GM21526 (cell line): ENCODE data around the gene PFN4.
"Not testable (repeated sequence)": the region's sequence is repeated elsewhere in the genome, so short reads cannot be mapped to it uniquely, and the experiment has no call there.

Experiments used
- ATAC-seq: cut with Tn5 transposase; IDR thresholded peaks from one replicate; pipeline ENCODE4 v1.9.1; 2021; ENCODE audit warnings: moderate library complexity; ENCODE audit not compliant: unreplicated experiment, low FRiP score

Gene PFN4

GRCh38 chr2:24115057-24115456 lies 8.1 kb downstream of the PFN4 start:
- no peak for ATAC-seq

- ATAC-seq = no peak
Observed at GRCh38 chr2:24111407-24111901, 11.7 kb downstream of the PFN4 start.

GRCh38 chr2:24110660-24111303 lies 12.4 kb downstream of the PFN4 start:
- ATAC-seq = no peak

- ATAC-seq = not testable (repeated sequence)
Observed at GRCh38 chr2:24109431-24109830, 13.7 kb downstream of the PFN4 start.

- ATAC-seq = no peak
Observed at GRCh38 chr2:24107336-24107735, 15.8 kb downstream of the PFN4 start.

- ATAC-seq = no peak
Observed at GRCh38 chr2:24106786-24107185, 16.3 kb downstream of the PFN4 start.

- no peak for ATAC-seq
Observed at GRCh38 chr2:24105816-24106215, 17.3 kb downstream of the PFN4 start.

- no peak for ATAC-seq
Observed at GRCh38 chr2:24104906-24105305, 18.2 kb downstream of the PFN4 start.

- no peak for ATAC-seq
Observed at GRCh38 chr2:24104110-24104650, 19.0 kb downstream of the PFN4 start.

GRCh38 chr2:24102677-24103076 lies 20.5 kb downstream of the PFN4 start:
- ATAC-seq = no peak

- no peak for ATAC-seq
Observed at GRCh38 chr2:24101992-24102391, 21.1 kb downstream of the PFN4 start.

GRCh38 chr2:24100732-24101131 lies 22.4 kb downstream of the PFN4 start:
- not testable (repeated sequence) for ATAC-seq

GRCh38 chr2:24095171-24095677 lies 27.9 kb downstream of the PFN4 start:
- ATAC-seq = not testable (repeated sequence)

GRCh38 chr2:24093270-24093669 lies 29.9 kb downstream of the PFN4 start:
- ATAC-seq = not testable (repeated sequence)

GRCh38 chr2:24088821-24089359 lies 34.2 kb downstream of the PFN4 start:
- ATAC-seq = no peak

GRCh38 chr2:24087032-24087431 lies 36.1 kb downstream of the PFN4 start:
- ATAC-seq = no peak

- no peak for ATAC-seq
Observed at GRCh38 chr2:24086241-24086640, 36.9 kb downstream of the PFN4 start.

- no peak for ATAC-seq
Observed at GRCh38 chr2:24085200-24085489, 38.0 kb downstream of the PFN4 start.

- peak; percentile 71 for ATAC-seq
Observed at GRCh38 chr2:24084386-24085199, 38.5 kb downstream of the PFN4 start, which contains the start of gene TP53I3. TP53I3 (minus strand) TSS chr2:24084834; CDS start chr2:24084326, 508 bp downstream.

- ATAC-seq = peak; percentile 69
Observed at GRCh38 chr2:24083567-24084385, 39.4 kb downstream of the PFN4 start.
